HCT116 (cell line): ENCODE data around the gene ADNP2. TPM values are rescaled to one million over a fixed set of nuclear protein-coding genes. Genes with fewer than 3 reads are reported as not detected.

Experiments used
- ATAC-seq: fragments of 200-7000 bp; cut with Tn5 transposase; 2 replicates; pipeline ENCODE4 v1.9.1; 2020; ENCODE audit warnings: mild to moderate bottlenecking, moderate library complexity
- BruUV-seq: library from RNA; stranded (reverse); fragments of 400-500 nt; replicated peaks from 2 replicates; lab custom pipeline; 2021; lab: Mats Ljungman, UMichigan
- CTCF ChIA-PET: fragments of 300-600 bp; sonication (Branson Sonifier 250); formaldehyde crosslinking; loops from one replicate; lab custom pipeline; 2021; ENCODE audit warnings: antibody characterized with exemption; lab: Charles Lee
- POLR2A ChIA-PET: fragments of 300-600, 350-600 bp; sonication (Branson Sonifier 250); formaldehyde crosslinking; loops from one replicate; lab custom pipeline; 2021; ENCODE audit warnings: antibody characterized with exemption; lab: Charles Lee
- RAD21 ChIA-PET, 2 experiments: fragments of 300-600 bp; sonication (Branson Sonifier 250); formaldehyde crosslinking; loops; one replicate each; lab custom pipeline; 2023; ENCODE audit warnings: low total read pairs in 2 of 2; ENCODE audit not compliant: uncharacterized antibody in 2 of 2, unreplicated experiment in 2 of 2, low non-redundant PET in 1 of 2; lab: Charles Lee
- DNase-seq: peaks from one replicate; pipeline ENCODE4 v3.0.0-alpha.2; 2010; ENCODE audit warnings: low read depth, low spot score
- H2AFZ ChIP-seq: fragments of 200-600 bp; shearing (Covaris generic), sonication (generic); 2 replicates; pipeline ENCODE4 v1.6.1; 2017; ENCODE audit warnings: low read depth, mixed run types, mixed read lengths, antibody characterized with exemption, low read length; ENCODE audit not compliant: poor library complexity, severe bottlenecking
- H3K27ac ChIP-seq: 2 replicates; pipeline ENCODE4 v1.5.1; 2012; ENCODE audit warnings: low read depth, low read length
- H3K27me3 ChIP-seq: fragments of 200-600 bp; sonication (generic); 2 replicates; pipeline ENCODE4 v1.6.1; 2016; ENCODE audit warnings: mixed run types, low read length, mixed read lengths; ENCODE audit not compliant: insufficient read depth
- H3K36me3 ChIP-seq, 2 experiments: fragments of 200-500 bp in 1 of 2; fragments of 200-600 bp in 1 of 2; sonication (Bioruptor generic) in 1 of 2; sonication (generic) in 1 of 2; 2 replicates each; pipeline versions ENCODE4 v1.5.1 to v1.6.1; 2014 to 2016; ENCODE audit warnings: low read length in 2 of 2, inconsistent platforms in 1 of 2, mixed read lengths in 1 of 2, mixed run types in 1 of 2; ENCODE audit not compliant: insufficient read depth in 2 of 2, control insufficient read depth in 1 of 2
- H3K4me1 ChIP-seq, 2 experiments: fragments of 200-600 bp in 1 of 2; sonication (generic) in 1 of 2; 2 replicates each; pipeline versions ENCODE4 v1.5.1 to v1.6.1; 2012 to 2017; ENCODE audit warnings: low read length in 2 of 2, inconsistent platforms in 1 of 2, mild to moderate bottlenecking in 1 of 2, mixed read lengths in 1 of 2, mixed run types in 1 of 2, moderate library complexity in 1 of 2; ENCODE audit not compliant: insufficient read depth in 2 of 2, control insufficient read depth in 1 of 2
- H3K4me2 ChIP-seq: fragments of 200-600 bp; sonication (generic); 2 replicates; pipeline ENCODE4 v1.6.1; 2017; ENCODE audit warnings: mixed run types, low read length, mixed read lengths
- H3K4me3 ChIP-seq, 2 experiments: fragments of 200-600 bp in 1 of 2; sonication (generic) in 1 of 2; replicated peaks in 1 of 2; 2 replicates each; pipeline ENCODE4 v1.5.1; 2011 to 2016; ENCODE audit warnings: low read length in 2 of 2, control low read depth in 1 of 2, low read depth in 1 of 2, mild to moderate bottlenecking in 1 of 2, mixed read lengths in 1 of 2, mixed run types in 1 of 2
- H3K79me2 ChIP-seq: fragments of 200-600 bp; sonication (generic); 2 replicates; pipeline ENCODE4 v1.6.1; 2017; ENCODE audit warnings: mild to moderate bottlenecking, mixed run types, low read length, moderate library complexity, mixed read lengths; ENCODE audit not compliant: insufficient read depth
- H3K9ac ChIP-seq: fragments of 200-600 bp; sonication (generic); 2 replicates; pipeline ENCODE4 v1.6.1; 2016; ENCODE audit warnings: low read length, mixed read lengths
- H3K9me2 ChIP-seq: fragments of 200-600 bp; sonication (generic), shearing (Covaris generic); 2 replicates; pipeline ENCODE4 v1.6.1; 2017; ENCODE audit warnings: mixed run types, mild to moderate bottlenecking, moderate library complexity; ENCODE audit not compliant: insufficient read depth
- H3K9me3 ChIP-seq, 2 experiments: fragments of 200-500 bp in 1 of 2; fragments of 200-600 bp in 1 of 2; sonication (Bioruptor generic) in 1 of 2; sonication (generic) in 1 of 2; 2 replicates each; pipeline ENCODE4 v1.6.1; 2014 to 2017; ENCODE audit warnings: low read length in 2 of 2, mixed read lengths in 2 of 2, inconsistent platforms in 1 of 2, low read depth in 1 of 2, mild to moderate bottlenecking in 1 of 2, mixed run types in 1 of 2, moderate library complexity in 1 of 2; ENCODE audit not compliant: control insufficient read depth in 1 of 2, insufficient read depth in 1 of 2
- H4K20me1 ChIP-seq: fragments of 200-600 bp; sonication (generic), shearing (Covaris generic); 2 replicates; pipeline ENCODE4 v1.6.1; 2017; ENCODE audit warnings: mixed run types, mild to moderate bottlenecking, moderate library complexity; ENCODE audit not compliant: insufficient read depth
- CEBPB ChIP-seq: IDR thresholded peaks from 2 replicates; pipeline ENCODE4 v1.6.1; 2012; ENCODE audit warnings: low read depth
- EGR1 ChIP-seq: IDR thresholded peaks from 2 replicates; pipeline ENCODE4 v1.6.1; 2012; ENCODE audit warnings: low read depth
- FOSL1 ChIP-seq: IDR thresholded peaks from 2 replicates; pipeline ENCODE4 v1.6.1; 2012; ENCODE audit warnings: low read depth
- POLR2AphosphoS5 ChIP-seq: IDR thresholded peaks from 2 replicates; pipeline ENCODE4 v1.6.1; 2011; ENCODE audit warnings: mild to moderate bottlenecking, low read depth, low read length, moderate library complexity
- SIN3A ChIP-seq: IDR thresholded peaks from 2 replicates; pipeline ENCODE4 v1.6.1; 2012; ENCODE audit warnings: low read depth
- SP1 ChIP-seq: IDR thresholded peaks from 2 replicates; pipeline ENCODE4 v1.6.1; 2012; ENCODE audit warnings: low read depth
- SRF ChIP-seq: IDR thresholded peaks from 2 replicates; pipeline ENCODE4 v1.6.1; 2012; ENCODE audit warnings: low read depth
- YY1 ChIP-seq: IDR thresholded peaks from 2 replicates; pipeline ENCODE4 v1.6.1; 2011; ENCODE audit warnings: low read length, low read depth, moderate library complexity, mild to moderate bottlenecking; ENCODE audit not compliant: insufficient replicate concordance; ENCODE audit errors: extremely low read depth
- ZNF274 ChIP-seq: fragments of 200-500 bp; sonication (Bioruptor generic); IDR thresholded peaks from 2 replicates; pipeline ENCODE4 v1.6.1; 2014; ENCODE audit warnings: mild to moderate bottlenecking, low read depth, low read length, inconsistent platforms
- intact Hi-C: fragments of 100-400 bp; cut with micrococcal nuclease; formaldehyde crosslinking; loops from 2 replicates; pipeline ENCODE4 v1.10.0; 2022
- total RNA-seq: library from RNA; stranded (reverse); gene quantifications from one replicate; pipeline ENCODE4 v1.2.1, GENCODE V29; 2021; ENCODE audit not compliant: unreplicated experiment
- TF ChIP-seq, protein P1 (sequence below): IDR thresholded peaks from 2 replicates; pipeline ENCODE4 v1.6.1; 2012
- TF ChIP-seq, protein P2 (sequence below): IDR thresholded peaks from 2 replicates; pipeline ENCODE4 v1.6.1; 2012; ENCODE audit warnings: low read depth

Gene ADNP2
- total RNA-seq, 1 experiment from 2014 or later: 45.4 TPM

DNA sequence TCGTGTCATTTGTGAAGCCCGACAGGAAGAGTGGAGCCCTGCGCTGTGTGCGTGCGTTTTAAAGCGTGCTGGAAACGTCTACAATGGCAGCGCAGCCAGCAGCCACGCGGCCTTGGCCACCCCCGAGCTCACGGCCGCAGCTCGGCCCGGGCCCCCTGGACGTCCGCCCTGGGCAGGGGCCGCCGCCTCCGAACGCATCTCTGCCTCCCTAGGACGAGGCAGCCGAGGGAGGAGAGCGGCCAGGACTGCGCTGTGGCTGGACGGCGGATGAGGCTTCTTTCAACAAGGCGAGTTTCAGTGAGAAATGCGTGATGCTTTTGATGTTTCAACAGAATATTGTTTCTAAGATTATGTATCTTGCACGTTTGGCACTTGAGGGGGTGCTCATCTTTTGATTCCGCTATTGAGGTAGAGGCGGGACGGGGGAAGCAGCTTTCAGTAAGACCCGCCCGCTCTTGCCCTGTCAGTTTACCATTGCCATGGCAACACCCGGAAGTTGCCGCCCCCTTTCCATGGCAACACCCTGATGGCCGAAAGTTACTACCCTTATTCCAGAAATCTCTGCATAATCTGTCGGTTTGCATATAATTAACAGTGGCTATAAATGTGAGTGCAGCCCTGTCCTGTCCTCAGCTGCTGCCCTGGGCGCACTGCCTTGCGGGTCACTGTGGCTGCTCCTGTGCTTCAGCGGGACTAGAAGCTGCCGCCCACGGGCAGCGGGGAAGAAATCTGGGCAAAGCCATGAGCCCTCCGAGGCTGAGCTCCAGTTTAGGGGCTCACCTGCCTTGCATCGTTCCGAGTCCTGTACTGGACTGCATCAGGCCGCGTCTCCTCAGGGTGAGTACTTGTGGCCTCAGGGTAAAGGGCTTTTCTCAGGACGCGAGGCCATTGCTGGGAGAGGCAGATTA lies 38.6 kb downstream of the ADNP2 start:
- H4K20me1 ChIP-seq: 0 out of 2 replicates have a peak, but pooled peaks cover 3% of the 10 kb centered on the region
- intact Hi-C loops: no loop called here
- CTCF ChIA-PET: no interaction called here

DNA sequence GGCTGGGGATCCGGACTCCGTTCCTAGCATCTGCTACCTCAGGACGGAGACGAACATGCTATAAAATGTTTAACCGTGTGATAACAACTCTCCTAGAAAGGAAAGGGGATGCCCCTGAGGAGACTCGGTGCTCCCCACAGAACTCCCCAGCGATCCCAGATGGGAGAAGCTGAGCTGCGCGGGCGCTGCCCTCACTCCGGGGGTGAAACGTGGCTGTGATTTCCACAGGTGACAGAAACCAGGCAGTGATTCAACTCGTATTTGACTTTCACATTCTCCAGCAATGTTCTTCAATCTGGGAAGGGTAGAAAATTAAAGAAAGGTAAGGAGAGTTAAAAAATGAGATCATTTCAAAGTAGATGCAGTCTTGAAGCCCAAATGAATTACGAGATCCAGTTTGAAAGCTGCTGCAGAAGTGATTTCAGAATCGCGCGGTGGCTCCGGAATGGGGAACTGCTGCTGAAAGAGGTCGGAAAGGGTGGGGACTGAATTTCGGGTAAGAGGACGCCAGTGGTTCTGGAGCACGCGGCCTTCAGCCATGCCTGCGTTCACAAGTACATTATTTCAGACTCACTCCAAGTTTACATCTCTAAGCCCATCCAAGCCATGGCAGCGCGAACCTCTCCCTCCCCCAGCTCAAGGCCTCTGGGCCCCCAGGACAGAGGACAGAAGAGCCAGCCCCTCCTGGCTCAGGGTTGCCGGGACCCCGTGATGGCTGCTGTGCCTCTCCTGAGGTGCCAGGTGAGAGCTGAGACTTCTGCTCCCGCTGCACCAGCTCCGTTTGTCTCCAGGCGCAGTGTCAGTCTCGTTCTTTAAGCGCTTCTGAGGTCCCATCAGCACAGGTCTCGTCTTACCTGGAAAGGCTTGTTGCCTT lies 39.5 kb downstream of the ADNP2 start:
- DNase-seq: no peak
- Histone ChIP-seq H2AFZ (no peak overlapping the region), H3K9me3 (no peaks in the 10 kb centered on the region), H3K9me2 (no peaks in the 10 kb centered on the region), H3K27ac (no peak overlapping the region), H3K27me3 (no peaks in the 10 kb centered on the region), H3K4me1 (no peaks in the 10 kb centered on the region), H4K20me1 (no peaks in the 10 kb centered on the region), H3K4me2 (no peak overlapping the region), H3K4me3 (no peak overlapping the region), H3K36me3 (peaks cover 0 to 5% of the 10 kb centered on the region in 2 experiments; a peak in 2 of 4 replicates), H3K79me2 (no peaks in the 10 kb centered on the region), H3K9ac (no peak overlapping the region)
- no TSS peak for BruUV-seq
- ATAC-seq: no peak
- ChIA-PET POLR2A (no interaction called here), CTCF (no interaction called here), RAD21 (no interaction called here)
- TF ChIP-seq SP1: no peak
- TF ChIP-seq EGR1: no peak
- TF ChIP-seq SRF: no peak
- TF ChIP-seq, protein P1, sequence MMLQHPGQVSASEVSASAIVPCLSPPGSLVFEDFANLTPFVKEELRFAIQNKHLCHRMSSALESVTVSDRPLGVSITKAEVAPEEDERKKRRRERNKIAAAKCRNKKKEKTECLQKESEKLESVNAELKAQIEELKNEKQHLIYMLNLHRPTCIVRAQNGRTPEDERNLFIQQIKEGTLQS: no peak
- TF ChIP-seq CEBPB: no peak
- no peak for TF ChIP-seq ZNF274
- TF ChIP-seq, protein P2, sequence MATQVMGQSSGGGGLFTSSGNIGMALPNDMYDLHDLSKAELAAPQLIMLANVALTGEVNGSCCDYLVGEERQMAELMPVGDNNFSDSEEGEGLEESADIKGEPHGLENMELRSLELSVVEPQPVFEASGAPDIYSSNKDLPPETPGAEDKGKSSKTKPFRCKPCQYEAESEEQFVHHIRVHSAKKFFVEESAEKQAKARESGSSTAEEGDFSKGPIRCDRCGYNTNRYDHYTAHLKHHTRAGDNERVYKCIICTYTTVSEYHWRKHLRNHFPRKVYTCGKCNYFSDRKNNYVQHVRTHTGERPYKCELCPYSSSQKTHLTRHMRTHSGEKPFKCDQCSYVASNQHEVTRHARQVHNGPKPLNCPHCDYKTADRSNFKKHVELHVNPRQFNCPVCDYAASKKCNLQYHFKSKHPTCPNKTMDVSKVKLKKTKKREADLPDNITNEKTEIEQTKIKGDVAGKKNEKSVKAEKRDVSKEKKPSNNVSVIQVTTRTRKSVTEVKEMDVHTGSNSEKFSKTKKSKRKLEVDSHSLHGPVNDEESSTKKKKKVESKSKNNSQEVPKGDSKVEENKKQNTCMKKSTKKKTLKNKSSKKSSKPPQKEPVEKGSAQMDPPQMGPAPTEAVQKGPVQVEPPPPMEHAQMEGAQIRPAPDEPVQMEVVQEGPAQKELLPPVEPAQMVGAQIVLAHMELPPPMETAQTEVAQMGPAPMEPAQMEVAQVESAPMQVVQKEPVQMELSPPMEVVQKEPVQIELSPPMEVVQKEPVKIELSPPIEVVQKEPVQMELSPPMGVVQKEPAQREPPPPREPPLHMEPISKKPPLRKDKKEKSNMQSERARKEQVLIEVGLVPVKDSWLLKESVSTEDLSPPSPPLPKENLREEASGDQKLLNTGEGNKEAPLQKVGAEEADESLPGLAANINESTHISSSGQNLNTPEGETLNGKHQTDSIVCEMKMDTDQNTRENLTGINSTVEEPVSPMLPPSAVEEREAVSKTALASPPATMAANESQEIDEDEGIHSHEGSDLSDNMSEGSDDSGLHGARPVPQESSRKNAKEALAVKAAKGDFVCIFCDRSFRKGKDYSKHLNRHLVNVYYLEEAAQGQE: no peak
- no peak for TF ChIP-seq POLR2AphosphoS5
- no peak for TF ChIP-seq FOSL1
- no peak for TF ChIP-seq SIN3A
- TF ChIP-seq YY1: no peak
- intact Hi-C loops: no loop called here

More for the DNA sequence above, 38.6 kb downstream of the ADNP2 start:
- no peaks in the 10 kb centered on the region for H3K79me2 ChIP-seq
- H3K9ac ChIP-seq: no peak overlapping the region
- ChIA-PET RAD21 (no interaction called here), POLR2A (no interaction called here)
- no TSS peak for BruUV-seq
- DNase-seq: no peak
- TF ChIP-seq POLR2AphosphoS5: no peak
- H3K36me3 ChIP-seq: peaks cover 0 to 5% of the 10 kb centered on the region in 2 experiments; a peak in 2 of 4 replicates
- no peaks in the 10 kb centered on the region for H3K9me2 ChIP-seq
- no peak overlapping the region for H2AFZ ChIP-seq
- no peak overlapping the region for H3K4me2 ChIP-seq
- ATAC-seq: peak; percentile 47; the same call in 1 of the 2 replicates
- no peak overlapping the region for H3K27ac ChIP-seq
- no peaks in the 10 kb centered on the region for H3K27me3 ChIP-seq
- no peaks in the 10 kb centered on the region for H3K9me3 ChIP-seq
- no peak overlapping the region for H3K4me3 ChIP-seq
- no peaks in the 10 kb centered on the region for H3K4me1 ChIP-seq
